Ectodermal cell (in vitro differentiated cells): ENCODE measurements around the gene FIS1.

Experiments
- H3K27ac ChIP-seq: 2 replicates; pipeline ENCODE4 v1.7.0; 2013; ENCODE audit warnings: mild to moderate bottlenecking, low read depth, low read length; ENCODE audit not compliant: insufficient read depth, poor library complexity, severe bottlenecking
- H3K27me3 ChIP-seq: 2 replicates; pipeline ENCODE4 v1.7.0; 2013; ENCODE audit warnings: mild to moderate bottlenecking, low read length; ENCODE audit not compliant: insufficient read depth, control insufficient read depth, poor library complexity, severe bottlenecking
- H3K36me3 ChIP-seq: one replicate; pipeline ENCODE4 v1.7.0; 2013; ENCODE audit warnings: low read length; ENCODE audit not compliant: control insufficient read depth, insufficient read depth
- H3K4me1 ChIP-seq: one replicate; pipeline ENCODE4 v1.7.0; 2013; ENCODE audit warnings: low read length; ENCODE audit not compliant: control insufficient read depth, insufficient read depth
- H3K4me3 ChIP-seq: 2 replicates; pipeline ENCODE4 v1.7.0; 2013; ENCODE audit warnings: low read depth, low read length, control low read depth; ENCODE audit not compliant: insufficient read depth
- H3K9me3 ChIP-seq: 2 replicates; pipeline ENCODE4 v1.7.0; 2013; ENCODE audit warnings: mild to moderate bottlenecking, low read length, moderate library complexity; ENCODE audit not compliant: control insufficient read depth
- WGBS, 2 experiments: methylation state at CpG; one replicate each; pipeline ENCODE4 v1.1.7; 2013; ENCODE audit warnings: missing lambda C conversion rate in 2 of 2; 5-methylcytosine and 5-hydroxymethylcytosine counted together

The FIS1 gene

DNA sequence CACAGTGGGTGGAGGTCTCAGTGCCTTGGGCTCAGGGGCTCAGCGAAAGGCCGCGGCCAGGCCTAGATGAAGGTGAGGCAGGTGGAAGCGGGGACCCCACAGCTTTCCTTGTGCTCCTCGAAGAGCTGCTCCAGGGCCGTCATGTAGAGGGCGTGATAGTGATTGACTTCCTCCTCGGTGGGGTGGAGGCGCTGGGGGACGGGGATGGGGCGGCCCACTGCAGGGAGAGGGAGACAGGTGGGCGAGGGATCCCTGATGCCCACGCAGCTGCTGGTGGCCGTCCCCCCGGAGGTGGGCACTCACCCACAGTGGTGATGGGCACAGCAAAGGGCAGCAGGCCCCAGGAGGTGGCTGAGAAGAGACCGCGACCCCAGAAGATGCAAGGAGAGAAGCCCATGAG lies 49.0 kb downstream of the FIS1 start:
- Histone ChIP-seq H3K27me3 (peaks cover 8% of the 10 kb centered on the region), H3K27ac (no peak overlapping the region), H3K4me3 (no peak overlapping the region), H3K4me1 (no peaks in the 10 kb centered on the region), H3K36me3 (no peaks in the 10 kb centered on the region), H3K9me3 (no peaks in the 10 kb centered on the region)
- 93 to 94% methylated on average over 17 of the region's 17 CpGs for WGBS, 2 experiments
